ENCODE results near the gene GALNT3.

The GALNT3 gene

DNA sequence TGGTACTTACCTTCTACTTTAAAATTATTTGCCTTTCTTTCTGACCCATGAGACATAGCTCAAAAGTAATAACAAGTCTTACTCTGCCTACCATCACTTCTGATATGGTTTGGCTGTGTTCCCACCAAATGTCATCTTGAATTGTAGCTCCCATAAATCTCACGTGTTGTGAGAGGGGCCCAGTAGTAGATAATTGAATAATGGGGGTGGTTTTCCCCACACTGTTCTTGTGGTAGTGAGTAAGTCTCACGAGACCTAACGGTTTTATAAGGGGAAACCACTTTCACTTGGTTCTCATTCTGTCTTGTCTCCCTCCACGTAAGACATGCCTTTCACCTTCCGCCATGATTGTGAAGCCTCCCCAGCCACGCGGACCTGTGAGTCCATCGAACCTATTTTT is 47.5 kb downstream of the GALNT3 start:
- Histone ChIP-seq H2AFZ (ENCODE audit: low read length) (no peak overlapping the region), H3K4me3 (ENCODE audit: low read depth, low read length, poor library complexity, severe bottlenecking) (no peak overlapping the region), H3K9ac (ENCODE audit: low read length) (no peak overlapping the region), H3K79me2 (ENCODE audit: insufficient read depth, low read length) (no peaks in the 10 kb centered on the region), H3K9me2 (ENCODE audit: low read depth, low read length) (no peaks in the 10 kb centered on the region), H4K20me1 (ENCODE audit: insufficient read depth, low read length) (no peaks in the 10 kb centered on the region), H3K9me3 (ENCODE audit: low read length) (no peaks in the 10 kb centered on the region), H3K4me1 (ENCODE audit: insufficient read depth, low read length, severe bottlenecking) (no peaks in the 10 kb centered on the region), H3K4me2 (ENCODE audit: low read length) (no peak overlapping the region), H3K27me3 (ENCODE audit: insufficient read depth, low read length) (no peaks in the 10 kb centered on the region), H3K27ac (ENCODE audit: low read depth, low read length, poor library complexity, severe bottlenecking) (no peak overlapping the region), H3K36me3 (ENCODE audit: insufficient read depth, low read length) (no peaks in the 10 kb centered on the region), H3F3A (ENCODE audit: insufficient read depth, low read length) (no peaks in the 10 kb centered on the region)
- TF ChIP-seq, protein P1, sequence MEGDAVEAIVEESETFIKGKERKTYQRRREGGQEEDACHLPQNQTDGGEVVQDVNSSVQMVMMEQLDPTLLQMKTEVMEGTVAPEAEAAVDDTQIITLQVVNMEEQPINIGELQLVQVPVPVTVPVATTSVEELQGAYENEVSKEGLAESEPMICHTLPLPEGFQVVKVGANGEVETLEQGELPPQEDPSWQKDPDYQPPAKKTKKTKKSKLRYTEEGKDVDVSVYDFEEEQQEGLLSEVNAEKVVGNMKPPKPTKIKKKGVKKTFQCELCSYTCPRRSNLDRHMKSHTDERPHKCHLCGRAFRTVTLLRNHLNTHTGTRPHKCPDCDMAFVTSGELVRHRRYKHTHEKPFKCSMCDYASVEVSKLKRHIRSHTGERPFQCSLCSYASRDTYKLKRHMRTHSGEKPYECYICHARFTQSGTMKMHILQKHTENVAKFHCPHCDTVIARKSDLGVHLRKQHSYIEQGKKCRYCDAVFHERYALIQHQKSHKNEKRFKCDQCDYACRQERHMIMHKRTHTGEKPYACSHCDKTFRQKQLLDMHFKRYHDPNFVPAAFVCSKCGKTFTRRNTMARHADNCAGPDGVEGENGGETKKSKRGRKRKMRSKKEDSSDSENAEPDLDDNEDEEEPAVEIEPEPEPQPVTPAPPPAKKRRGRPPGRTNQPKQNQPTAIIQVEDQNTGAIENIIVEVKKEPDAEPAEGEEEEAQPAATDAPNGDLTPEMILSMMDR (IDR thresholded peaks at IDR 0.05; ENCODE audit: low read length) = no peak
- no peak for TF ChIP-seq EZH2 (IDR thresholded peaks at IDR 0.05; ENCODE audit: borderline replicate concordance, low read length)

DNA sequence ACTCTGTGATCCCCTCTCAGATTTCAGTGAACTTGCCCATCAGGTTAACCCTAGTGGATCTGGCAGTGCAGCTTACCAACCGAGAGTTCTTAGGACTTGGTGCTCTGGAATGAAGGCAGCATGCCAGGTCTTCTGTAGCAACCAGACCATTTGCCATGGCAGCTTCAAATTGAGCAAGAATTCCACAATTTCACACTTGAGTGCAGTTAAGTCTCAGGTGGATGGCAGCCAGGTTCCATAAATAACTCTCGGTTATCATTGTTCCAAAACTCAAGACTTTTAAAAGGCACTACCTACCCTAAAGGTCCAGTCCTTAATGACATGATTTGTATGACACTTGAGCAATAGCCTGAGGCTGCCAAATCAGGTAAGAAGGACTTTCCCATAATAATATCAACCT is 48.1 kb downstream of the GALNT3 start:
- Histone ChIP-seq H3K4me1 (ENCODE audit: insufficient read depth, low read length, severe bottlenecking) (no peaks in the 10 kb centered on the region), H4K20me1 (ENCODE audit: insufficient read depth, low read length) (no peaks in the 10 kb centered on the region), H3K27me3 (ENCODE audit: insufficient read depth, low read length) (no peaks in the 10 kb centered on the region), H3K79me2 (ENCODE audit: insufficient read depth, low read length) (no peaks in the 10 kb centered on the region), H3K36me3 (ENCODE audit: insufficient read depth, low read length) (no peaks in the 10 kb centered on the region), H2AFZ (ENCODE audit: low read length) (no peak overlapping the region), H3K4me2 (ENCODE audit: low read length) (no peak overlapping the region), H3K27ac (ENCODE audit: low read depth, low read length, poor library complexity, severe bottlenecking) (no peak overlapping the region), H3K4me3 (ENCODE audit: low read depth, low read length, poor library complexity, severe bottlenecking) (no peak overlapping the region), H3K9me3 (ENCODE audit: low read length) (no peaks in the 10 kb centered on the region), H3K9me2 (ENCODE audit: low read depth, low read length) (no peaks in the 10 kb centered on the region), H3F3A (ENCODE audit: insufficient read depth, low read length) (no peaks in the 10 kb centered on the region), H3K9ac (ENCODE audit: low read length) (no peak overlapping the region)
- TF ChIP-seq EZH2 (IDR thresholded peaks at IDR 0.05; ENCODE audit: borderline replicate concordance, low read length) = no peak
- TF ChIP-seq, protein P1 (IDR thresholded peaks at IDR 0.05; ENCODE audit: low read length) = no peak

DNA sequence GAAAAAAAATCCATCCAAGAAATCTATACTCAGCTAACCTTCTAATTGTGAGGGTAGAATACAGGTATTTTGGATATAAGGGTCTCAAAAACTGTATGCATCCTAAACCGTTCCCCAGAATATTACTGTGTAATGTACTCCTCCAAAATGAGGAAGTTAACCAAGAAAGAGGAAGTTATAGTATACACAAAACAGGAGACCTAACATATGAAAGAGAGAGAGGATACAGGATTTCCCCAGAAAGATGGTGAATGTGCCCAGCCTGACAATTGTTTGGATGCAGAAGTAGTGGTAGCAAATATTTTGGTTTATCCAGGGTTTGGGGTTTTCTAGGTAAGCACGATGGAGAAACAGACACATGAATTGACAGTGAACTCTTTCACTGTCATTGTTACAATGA is 50.6 kb downstream of the GALNT3 start:
- Histone ChIP-seq H3K9ac (ENCODE audit: low read length) (no peak overlapping the region), H3K27ac (ENCODE audit: low read depth, low read length, poor library complexity, severe bottlenecking) (no peak overlapping the region), H3F3A (ENCODE audit: insufficient read depth, low read length) (no peaks in the 10 kb centered on the region), H3K79me2 (ENCODE audit: insufficient read depth, low read length) (no peaks in the 10 kb centered on the region), H3K4me3 (ENCODE audit: low read depth, low read length, poor library complexity, severe bottlenecking) (no peak overlapping the region), H3K4me2 (ENCODE audit: low read length) (no peak overlapping the region), H3K27me3 (ENCODE audit: insufficient read depth, low read length) (no peaks in the 10 kb centered on the region), H2AFZ (ENCODE audit: low read length) (no peak overlapping the region), H4K20me1 (ENCODE audit: insufficient read depth, low read length) (no peaks in the 10 kb centered on the region), H3K4me1 (ENCODE audit: insufficient read depth, low read length, severe bottlenecking) (no peaks in the 10 kb centered on the region), H3K9me3 (ENCODE audit: low read length) (0 out of 2 replicates have a peak, but pooled peaks cover 2% of the 10 kb centered on the region), H3K36me3 (ENCODE audit: insufficient read depth, low read length) (no peaks in the 10 kb centered on the region), H3K9me2 (ENCODE audit: low read depth, low read length) (no peaks in the 10 kb centered on the region)
- TF ChIP-seq, protein P1 (IDR thresholded peaks at IDR 0.05; ENCODE audit: low read length) = no peak
- TF ChIP-seq EZH2 (IDR thresholded peaks at IDR 0.05; ENCODE audit: borderline replicate concordance, low read length) = no peak

Data from OCI-LY1 (cell line).